ENCODE data around the gene TMEM11. TPM values are rescaled to one million over a fixed set of nuclear protein-coding genes. Genes with fewer than 3 reads are reported as not detected.

Gene TMEM11
- total RNA-seq, 1 experiment from 2014 or later: 32.5 TPM

DNA sequence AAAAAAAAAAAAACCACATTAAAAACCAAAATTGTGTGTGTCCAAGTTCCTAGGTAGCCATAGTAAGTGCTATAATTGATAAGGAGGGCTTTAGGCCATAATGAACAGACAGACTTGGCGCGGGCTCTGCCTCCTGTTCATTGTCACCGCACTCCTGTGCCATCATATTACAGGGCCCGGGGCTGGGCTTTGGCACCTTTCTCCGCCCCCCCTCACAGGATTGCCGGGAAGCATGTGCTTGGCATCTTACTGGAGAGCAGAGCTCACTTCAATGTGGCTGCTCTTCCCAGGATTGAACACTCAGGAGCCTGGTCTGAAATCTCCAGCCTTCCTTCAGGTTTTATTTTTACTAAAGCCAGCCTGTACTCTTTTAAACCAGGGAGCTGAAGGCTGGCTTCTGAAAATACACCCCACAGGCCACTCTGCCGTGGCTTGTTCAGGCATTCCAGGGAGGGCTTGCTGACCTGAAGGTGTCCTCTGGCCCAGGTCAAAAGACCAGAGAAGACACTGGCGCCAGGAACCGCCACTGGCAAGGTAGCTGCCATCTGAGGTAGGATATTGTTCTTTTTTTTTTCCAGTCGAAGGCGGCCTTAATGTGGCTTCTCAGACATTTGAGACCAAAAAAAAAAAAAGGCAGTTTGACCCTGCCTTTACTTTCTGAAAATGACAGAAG, 47.9 kb downstream of the TMEM11 start:
- Mint-ChIP-seq H3K4me3 (no peak overlapping the region), H3K4me1 (no peaks in the 10 kb centered on the region), H3K36me3 (ENCODE audit: insufficient read depth in 1 of 3, low read depth in 3 of 3) (no peaks in the 10 kb centered on the region; a peak in 3 of 7 replicates), H3K27me3 (ENCODE audit: low read depth) (no peaks in the 10 kb centered on the region), H3K9me3 (no peaks in the 10 kb centered on the region), H3K27ac (no peak overlapping the region)
- H2AK5ac ChIP-seq (ENCODE audit: insufficient read length, low read length): no peak overlapping the region
- no peak overlapping the region for H4K8ac ChIP-seq (replicated peaks; ENCODE audit: insufficient read length, low read depth, low read length)
- no peak overlapping the region for H4K5ac ChIP-seq (ENCODE audit: insufficient read length, low read depth, low read length)
- H2BK120ac ChIP-seq (ENCODE audit: low read depth, low read length, poor library complexity, severe bottlenecking): no peak overlapping the region
- no peaks in the 10 kb centered on the region for H3K79me2 ChIP-seq (ENCODE audit: insufficient read depth, low read length)
- H3K4me1 ChIP-seq (ENCODE audit: insufficient read depth, low read length): no peaks in the 10 kb centered on the region
- H4K91ac ChIP-seq (ENCODE audit: insufficient read length, low read depth, low read length): no peak overlapping the region
- no peak for DNase-seq
- H3K27ac ChIP-seq (ENCODE audit: insufficient read length, low read depth, low read length): no peak overlapping the region
- H3K4ac ChIP-seq (ENCODE audit: low read depth, low read length): no peak overlapping the region
- WGBS (ENCODE audit: extremely low coverage, insufficient read length, low lambda C conversion rate): no CpG with 5 or more reads among the region's 11 CpGs
- H4K20me1 ChIP-seq (ENCODE audit: control insufficient read depth, insufficient read depth, insufficient read length): no peaks in the 10 kb centered on the region
- H3K79me1 ChIP-seq (ENCODE audit: insufficient read depth, low read depth, low read length, poor library complexity, severe bottlenecking): no peaks in the 10 kb centered on the region
- TF ChIP-seq, protein P1, sequence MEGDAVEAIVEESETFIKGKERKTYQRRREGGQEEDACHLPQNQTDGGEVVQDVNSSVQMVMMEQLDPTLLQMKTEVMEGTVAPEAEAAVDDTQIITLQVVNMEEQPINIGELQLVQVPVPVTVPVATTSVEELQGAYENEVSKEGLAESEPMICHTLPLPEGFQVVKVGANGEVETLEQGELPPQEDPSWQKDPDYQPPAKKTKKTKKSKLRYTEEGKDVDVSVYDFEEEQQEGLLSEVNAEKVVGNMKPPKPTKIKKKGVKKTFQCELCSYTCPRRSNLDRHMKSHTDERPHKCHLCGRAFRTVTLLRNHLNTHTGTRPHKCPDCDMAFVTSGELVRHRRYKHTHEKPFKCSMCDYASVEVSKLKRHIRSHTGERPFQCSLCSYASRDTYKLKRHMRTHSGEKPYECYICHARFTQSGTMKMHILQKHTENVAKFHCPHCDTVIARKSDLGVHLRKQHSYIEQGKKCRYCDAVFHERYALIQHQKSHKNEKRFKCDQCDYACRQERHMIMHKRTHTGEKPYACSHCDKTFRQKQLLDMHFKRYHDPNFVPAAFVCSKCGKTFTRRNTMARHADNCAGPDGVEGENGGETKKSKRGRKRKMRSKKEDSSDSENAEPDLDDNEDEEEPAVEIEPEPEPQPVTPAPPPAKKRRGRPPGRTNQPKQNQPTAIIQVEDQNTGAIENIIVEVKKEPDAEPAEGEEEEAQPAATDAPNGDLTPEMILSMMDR (conservative IDR thresholded peaks at IDR 0.05): no peak
- H3K27me3 ChIP-seq (ENCODE audit: insufficient read depth, low read length): no peaks in the 10 kb centered on the region
- no peaks in the 10 kb centered on the region for H3K23me2 ChIP-seq (ENCODE audit: insufficient read length, low read depth, low read length, poor library complexity, severe bottlenecking)
- no peak overlapping the region for H2BK15ac ChIP-seq (ENCODE audit: low read depth, low read length)
- H2BK12ac ChIP-seq (ENCODE audit: insufficient read length, low read depth, low read length): no peak overlapping the region
- no peak overlapping the region for H2AFZ ChIP-seq (ENCODE audit: low read length)
- no peak overlapping the region for H3K9ac ChIP-seq (ENCODE audit: extremely low read depth, insufficient read length, low read length)
- H3K18ac ChIP-seq (ENCODE audit: insufficient read length, low read depth, low read length): no peak overlapping the region
- no peak overlapping the region for H3K56ac ChIP-seq (ENCODE audit: insufficient read length, low read depth, low read length)
- H3T11ph ChIP-seq (ENCODE audit: low read length): no peak overlapping the region
- H2BK5ac ChIP-seq (ENCODE audit: insufficient read length, low read length): no peak overlapping the region
- H3K23ac ChIP-seq (ENCODE audit: insufficient read length, low read depth, low read length): no peak overlapping the region
- no peak overlapping the region for H3K14ac ChIP-seq (ENCODE audit: insufficient read depth, low read length)
- no peaks in the 10 kb centered on the region for H3K9me3 ChIP-seq (ENCODE audit: control insufficient read depth, low read depth, low read length)
- no peak overlapping the region for H2BK20ac ChIP-seq (ENCODE audit: low read depth, low read length, poor library complexity, severe bottlenecking)
- no peak overlapping the region for H3K4me2 ChIP-seq (ENCODE audit: insufficient read depth, insufficient read length, low read length)
